ENCODE data around the gene STARD9.

- no peak for TF ChIP-seq HDAC2 (CRISPR knock-in tag; IDR thresholded peaks at IDR 0.05)
- no peak for TF ChIP-seq TAF1 (CRISPR knock-in tag; IDR thresholded peaks at IDR 0.05)
- TF ChIP-seq YY1 (IDR thresholded peaks at IDR 0.05; ENCODE audit: insufficient read depth, insufficient replicate concordance, low read depth, low read length), result no peak
- TF ChIP-seq, protein P1, sequence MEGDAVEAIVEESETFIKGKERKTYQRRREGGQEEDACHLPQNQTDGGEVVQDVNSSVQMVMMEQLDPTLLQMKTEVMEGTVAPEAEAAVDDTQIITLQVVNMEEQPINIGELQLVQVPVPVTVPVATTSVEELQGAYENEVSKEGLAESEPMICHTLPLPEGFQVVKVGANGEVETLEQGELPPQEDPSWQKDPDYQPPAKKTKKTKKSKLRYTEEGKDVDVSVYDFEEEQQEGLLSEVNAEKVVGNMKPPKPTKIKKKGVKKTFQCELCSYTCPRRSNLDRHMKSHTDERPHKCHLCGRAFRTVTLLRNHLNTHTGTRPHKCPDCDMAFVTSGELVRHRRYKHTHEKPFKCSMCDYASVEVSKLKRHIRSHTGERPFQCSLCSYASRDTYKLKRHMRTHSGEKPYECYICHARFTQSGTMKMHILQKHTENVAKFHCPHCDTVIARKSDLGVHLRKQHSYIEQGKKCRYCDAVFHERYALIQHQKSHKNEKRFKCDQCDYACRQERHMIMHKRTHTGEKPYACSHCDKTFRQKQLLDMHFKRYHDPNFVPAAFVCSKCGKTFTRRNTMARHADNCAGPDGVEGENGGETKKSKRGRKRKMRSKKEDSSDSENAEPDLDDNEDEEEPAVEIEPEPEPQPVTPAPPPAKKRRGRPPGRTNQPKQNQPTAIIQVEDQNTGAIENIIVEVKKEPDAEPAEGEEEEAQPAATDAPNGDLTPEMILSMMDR (CRISPR knock-in tag; IDR thresholded peaks at IDR 0.05), result no peak
These were observed 92.4 kb downstream of the STARD9 start for GRCh38 chr15:42667855-42668254.
